ENCODE results near the gene SLAMF6.

Gene SLAMF6

DNA sequence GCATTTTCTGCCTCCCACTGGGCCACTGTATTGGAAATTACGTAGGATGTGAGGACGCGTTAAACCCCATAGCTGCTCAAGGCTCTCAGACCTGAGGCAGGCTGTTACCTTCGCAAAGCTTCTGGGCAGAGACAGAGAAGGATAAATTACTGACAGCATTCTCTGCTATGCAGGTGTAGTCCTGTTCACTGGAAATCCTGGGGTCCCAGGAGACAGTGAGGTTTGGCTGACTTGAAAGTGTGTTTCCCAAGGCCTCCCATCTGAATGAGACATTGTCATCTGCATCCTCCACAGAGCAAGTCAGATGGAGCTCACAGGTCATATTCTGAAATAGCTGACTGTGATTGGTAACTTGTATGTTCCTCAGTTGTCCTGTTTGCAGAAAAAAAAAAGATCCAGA is 32.0 kb downstream of the SLAMF6 start:
- Histone ChIP-seq H3K9ac (ENCODE audit: low read depth, low read length) (no peak overlapping the region), H2AFZ (ENCODE audit: low read depth, low read length) (no peak overlapping the region), H3K79me2 (ENCODE audit: insufficient read depth, low read length) (no peaks in the 10 kb centered on the region), H3K4me3 (ENCODE audit: low read depth in 1 of 2, low read length in 2 of 2) (no peak overlapping the region), H3K4me1 (ENCODE audit: insufficient read depth, low read length) (no peaks in the 10 kb centered on the region), H3K27ac (ENCODE audit: low read length) (no peak overlapping the region), H4K20me1 (ENCODE audit: insufficient read depth, low read length) (no peaks in the 10 kb centered on the region), H3K4me2 (ENCODE audit: insufficient read depth, low read length) (no peak overlapping the region), H3K27me3 (ENCODE audit: insufficient read depth, low read length, poor library complexity) (no peaks in the 10 kb centered on the region), H3K9me3 (ENCODE audit: insufficient read depth, low read length, severe bottlenecking) (no peaks in the 10 kb centered on the region), H3K36me3 (ENCODE audit: insufficient read depth, low read length) (no peaks in the 10 kb centered on the region)
- no peak for ATAC-seq (ENCODE audit: insufficient read depth, low read depth)
- DNase-seq: no peak
- TF ChIP-seq CTCF (IDR thresholded peaks at IDR 0.05; ENCODE audit: borderline replicate concordance, extremely low read depth, low read length, poor library complexity, severe bottlenecking) (no peak), EZH2 (IDR thresholded peaks at IDR 0.05; ENCODE audit: borderline replicate concordance, low read depth, low read length, severe bottlenecking) (no peak)

DNA sequence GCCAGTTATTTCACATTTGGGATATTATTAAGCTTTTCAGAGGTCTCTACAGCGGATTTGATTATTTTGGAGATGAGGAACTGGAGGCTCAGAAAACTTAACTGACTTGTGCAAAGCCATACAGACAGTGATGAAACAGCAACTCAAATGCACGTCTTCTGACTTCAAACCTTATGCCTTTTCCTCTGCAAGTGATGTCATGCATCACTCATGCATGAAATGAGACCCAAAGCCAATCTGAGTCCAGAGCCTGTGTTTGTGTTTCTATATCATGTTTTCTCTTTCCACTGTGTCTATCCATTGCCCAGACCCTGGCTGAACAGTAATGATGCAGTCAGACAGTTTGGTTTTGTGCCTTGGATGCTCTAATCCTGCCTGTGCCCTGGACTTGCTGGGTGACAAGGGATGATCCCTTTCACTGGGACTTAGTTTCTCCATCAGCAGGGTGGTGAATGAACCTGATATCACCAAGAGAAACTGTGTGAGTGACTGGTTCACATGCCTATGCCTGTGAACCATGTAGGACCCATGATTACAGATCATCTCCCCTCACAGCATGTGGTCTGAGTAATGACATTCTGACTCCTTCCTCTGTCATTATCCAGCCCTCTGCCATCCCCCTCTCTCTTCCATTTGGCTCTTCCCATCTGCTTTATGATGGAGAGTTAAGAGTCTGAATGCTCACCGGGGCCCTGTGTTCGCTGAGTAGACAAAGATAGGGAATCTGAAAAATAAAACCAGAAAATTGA is 33.4 kb downstream of the SLAMF6 start:
- TF ChIP-seq CTCF (IDR thresholded peaks at IDR 0.05; ENCODE audit: borderline replicate concordance, extremely low read depth, low read length, poor library complexity, severe bottlenecking): no peak
- TF ChIP-seq EZH2 (IDR thresholded peaks at IDR 0.05; ENCODE audit: borderline replicate concordance, low read depth, low read length, severe bottlenecking): no peak
- H3K4me3 ChIP-seq (ENCODE audit: low read depth in 1 of 2, low read length in 2 of 2): no peak overlapping the region
- H3K36me3 ChIP-seq (ENCODE audit: insufficient read depth, low read length): no peaks in the 10 kb centered on the region
- DNase-seq (no peak), ATAC-seq (ENCODE audit: insufficient read depth, low read depth) (no peak)
- H3K9me3 ChIP-seq (ENCODE audit: insufficient read depth, low read length, severe bottlenecking): no peaks in the 10 kb centered on the region
- no peaks in the 10 kb centered on the region for H3K4me1 ChIP-seq (ENCODE audit: insufficient read depth, low read length)
- no peaks in the 10 kb centered on the region for H3K27me3 ChIP-seq (ENCODE audit: insufficient read depth, low read length, poor library complexity)
- no peak overlapping the region for H2AFZ ChIP-seq (ENCODE audit: low read depth, low read length)
- H4K20me1 ChIP-seq (ENCODE audit: insufficient read depth, low read length): no peaks in the 10 kb centered on the region
- no peak overlapping the region for H3K9ac ChIP-seq (ENCODE audit: low read depth, low read length)
- H3K4me2 ChIP-seq (ENCODE audit: insufficient read depth, low read length): no peak overlapping the region
- H3K79me2 ChIP-seq (ENCODE audit: insufficient read depth, low read length): no peaks in the 10 kb centered on the region
- no peak overlapping the region for H3K27ac ChIP-seq (ENCODE audit: low read length)

DNA sequence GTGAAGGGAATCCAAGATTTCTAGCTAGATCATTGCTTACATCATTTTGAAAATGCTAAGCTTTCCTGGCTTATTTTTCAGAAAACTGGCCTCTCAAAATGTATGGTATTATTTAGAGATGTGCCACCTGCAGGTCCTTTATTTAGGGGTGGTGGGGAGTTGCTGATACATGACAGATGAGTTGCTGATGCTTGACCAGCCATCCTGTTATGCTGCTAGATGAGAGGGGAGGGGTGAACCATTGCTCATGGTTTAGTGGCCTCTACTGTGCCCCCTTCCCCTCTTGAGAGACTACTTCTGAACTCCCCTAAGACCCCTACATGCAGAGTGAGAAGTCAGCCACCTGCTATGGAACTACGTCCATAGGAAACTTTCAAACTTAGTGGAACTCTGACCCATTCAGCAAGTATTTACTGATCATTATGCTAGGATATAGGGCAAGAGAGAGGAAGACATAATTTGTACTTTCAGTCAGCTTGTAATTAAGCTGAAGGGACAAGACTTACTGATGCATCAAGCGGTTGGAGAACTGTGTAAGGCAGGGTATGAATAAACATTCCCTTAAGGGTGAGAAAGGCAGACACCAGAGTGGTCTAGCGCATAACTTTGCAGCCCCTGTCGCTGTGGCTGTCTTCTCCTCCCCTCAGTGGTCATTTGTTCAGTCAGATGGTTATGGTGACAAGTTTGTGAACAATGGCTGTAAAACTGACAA is 34.6 kb downstream of the SLAMF6 start:
- H2AFZ ChIP-seq (ENCODE audit: low read depth, low read length): no peak overlapping the region
- no peaks in the 10 kb centered on the region for H4K20me1 ChIP-seq (ENCODE audit: insufficient read depth, low read length)
- no peak overlapping the region for H3K4me2 ChIP-seq (ENCODE audit: insufficient read depth, low read length)
- ATAC-seq (ENCODE audit: insufficient read depth, low read depth): no peak
- no peak overlapping the region for H3K4me3 ChIP-seq (ENCODE audit: low read depth in 1 of 2, low read length in 2 of 2)
- H3K27ac ChIP-seq (ENCODE audit: low read length): no peak overlapping the region
- no peak for DNase-seq
- no peaks in the 10 kb centered on the region for H3K4me1 ChIP-seq (ENCODE audit: insufficient read depth, low read length)
- H3K36me3 ChIP-seq (ENCODE audit: insufficient read depth, low read length): no peaks in the 10 kb centered on the region
- H3K27me3 ChIP-seq (ENCODE audit: insufficient read depth, low read length, poor library complexity): no peaks in the 10 kb centered on the region
- H3K9ac ChIP-seq (ENCODE audit: low read depth, low read length): no peak overlapping the region
- no peaks in the 10 kb centered on the region for H3K9me3 ChIP-seq (ENCODE audit: insufficient read depth, low read length, severe bottlenecking)
- H3K79me2 ChIP-seq (ENCODE audit: insufficient read depth, low read length): no peaks in the 10 kb centered on the region
- TF ChIP-seq EZH2 (IDR thresholded peaks at IDR 0.05; ENCODE audit: borderline replicate concordance, low read depth, low read length, severe bottlenecking): no peak
- TF ChIP-seq CTCF (IDR thresholded peaks at IDR 0.05; ENCODE audit: borderline replicate concordance, extremely low read depth, low read length, poor library complexity, severe bottlenecking): no peak
